Measurements from ENCODE around the gene GLS. TPM values are rescaled to one million over a fixed set of nuclear protein-coding genes. Genes with fewer than 3 reads are reported as not detected.
A peak's percentile ranks its signal among the peaks of the same experiment; 100 is the strongest.

The GLS gene
- polyA plus RNA-seq, 1 experiment, result 206 TPM

GRCh38 chr2:190876631-190877030, 4.0 kb upstream of the GLS start:
- H3K4me3 ChIP-seq (ENCODE audit: low read depth, low read length), result no peak overlapping the region
- H3K9me3 ChIP-seq (ENCODE audit: control insufficient read depth, insufficient read depth, low read length), result no peaks in the 10 kb centered on the region
- DNase-seq (ENCODE audit: low read depth, low spot score), result no peak
- no peak overlapping the region for H3K27ac ChIP-seq (ENCODE audit: low read depth, low read length)
- TF ChIP-seq CTCF (IDR thresholded peaks at IDR 0.05; ENCODE audit: low read depth, low read length), result no peak
- CTCF ChIA-PET, result interaction anchor here (0.6 to 1.9 kb wide), 3 partner anchors 18 to 255 kb away, joined by 3 to 14 read pairs (median 5); no protein-coding TSS in a partner anchor
- no peaks in the 10 kb centered on the region for H3K27me3 ChIP-seq (ENCODE audit: control insufficient read depth, insufficient read depth, low read length)
- POLR2A ChIA-PET, result interaction anchor here (0.7 kb wide), 1 partner anchor 18 kb away, joined by 3 read pairs; no protein-coding TSS in a partner anchor

- ChIA-PET POLR2A (no interaction called here), CTCF (interaction anchor here (1.2 to 1.9 kb wide), 2 partner anchors 19 to 27 kb away, joined by 3 to 14 read pairs; no protein-coding TSS in a partner anchor)
- TF ChIP-seq CTCF (IDR thresholded peaks at IDR 0.05; ENCODE audit: low read depth, low read length), result no peak
- H3K9me3 ChIP-seq (ENCODE audit: control insufficient read depth, insufficient read depth, low read length), result no peaks in the 10 kb centered on the region
- no peak overlapping the region for H3K4me3 ChIP-seq (ENCODE audit: low read depth, low read length)
- no peaks in the 10 kb centered on the region for H3K27me3 ChIP-seq (ENCODE audit: control insufficient read depth, insufficient read depth, low read length)
- no peak for DNase-seq (ENCODE audit: low read depth, low spot score)
- H3K27ac ChIP-seq (ENCODE audit: low read depth, low read length), result no peak overlapping the region
Observed at GRCh38 chr2:190877436-190877835, 3.2 kb upstream of the GLS start.

- peak overlapping the region; percentile 63 for H3K27ac ChIP-seq (ENCODE audit: low read depth, low read length)
- H3K27me3 ChIP-seq (ENCODE audit: control insufficient read depth, insufficient read depth, low read length), result no peaks in the 10 kb centered on the region
- ChIA-PET POLR2A (interaction anchor here (0.6 to 3.7 kb wide), 9 partner anchors 11 to 1117 kb away, joined by 3 to 45 read pairs (median 5); no protein-coding TSS in a partner anchor), CTCF (interaction anchor here (1.0 kb wide), 2 partner anchors 21 to 30 kb away, joined by 3 to 4 read pairs; no protein-coding TSS in a partner anchor)
- peak overlapping the region; percentile 68 for H3K4me3 ChIP-seq (ENCODE audit: low read depth, low read length)
- TF ChIP-seq CTCF (IDR thresholded peaks at IDR 0.05; ENCODE audit: low read depth, low read length), result no peak
- DNase-seq (ENCODE audit: low read depth, low spot score), result no peak
- no peaks in the 10 kb centered on the region for H3K9me3 ChIP-seq (ENCODE audit: control insufficient read depth, insufficient read depth, low read length)
Observed at GRCh38 chr2:190879474-190880377, 895 bp upstream of the GLS start.

GRCh38 chr2:190881084-190881597, 520 bp downstream of the GLS start:
- H3K9me3 ChIP-seq (ENCODE audit: control insufficient read depth, insufficient read depth, low read length), result no peaks in the 10 kb centered on the region
- H3K4me3 ChIP-seq (ENCODE audit: low read depth, low read length), result peak overlapping the region; percentile 66
- POLR2A ChIA-PET, result interaction anchor here (0.7 to 3.7 kb wide), 17 partner anchors 12 to 347 kb away, joined by 3 to 45 read pairs (median 5); partner anchors contain the start of gene NEMP2
- DNase-seq (ENCODE audit: low read depth, low spot score), result no peak
- H3K27ac ChIP-seq (ENCODE audit: low read depth, low read length), result peak overlapping the region; percentile 84
- CTCF ChIA-PET, result interaction anchor here (2.0 kb wide), 1 partner anchor 31 kb away, joined by 10 read pairs; no protein-coding TSS in a partner anchor
- TF ChIP-seq CTCF (IDR thresholded peaks at IDR 0.05; ENCODE audit: low read depth, low read length), result no peak
- H3K27me3 ChIP-seq (ENCODE audit: control insufficient read depth, insufficient read depth, low read length), result no peaks in the 10 kb centered on the region
